K562 (cell line): ENCODE data around the gene SLC7A1. TPM values are rescaled to one million over a fixed set of nuclear protein-coding genes. Genes with fewer than 3 reads are reported as not detected.

Experiments
- ATAC-seq: fragments of 200-7000 bp; cut with Tn5 transposase; 3 replicates; pipeline ENCODE4 v1.9.1; 2020; ENCODE audit warnings: moderate library complexity
- BruUV-seq: library from RNA; stranded (reverse); fragments of 400-500 nt; replicated peaks from 2 replicates; lab custom pipeline; 2021; lab: Mats Ljungman, UMichigan
- CTCF ChIA-PET: fragments of 300-600 bp; formaldehyde crosslinking; extraction: SDS; loops from one replicate; lab custom pipeline; 2021; ENCODE audit warnings: low intra/inter-chr PET ratio; lab: Yijun Ruan, JAX
- POLR2A ChIA-PET: fragments of 300-600, 350-650 bp; sonication (Branson Sonifier 250); formaldehyde crosslinking; extraction: SDS; loops from one replicate; lab custom pipeline; 2021; ENCODE audit warnings: antibody characterized with exemption, inconsistent platforms; lab: Yijun Ruan, JAX
- DNase-seq, 4 experiments: peaks; one replicate each; pipeline versions ENCODE4 v3.0.0 to v3.0.0-alpha.2; 2011 to 2018; ENCODE audit warnings: low spot score in 3 of 4, mixed read lengths in 3 of 4; ENCODE audit errors: extremely low read depth in 1 of 4
- FAIRE-seq: peaks from 2 replicates; lab custom pipeline; 2011; peaks lifted over from hg19 to GRCh38; lab: Jason Lieb, UNC
- H2AFZ ChIP-seq: 2 replicates; pipeline ENCODE4 v1.6.0; 2011; ENCODE audit warnings: low read depth, low read length, control low read depth, inconsistent platforms
- H3K27ac ChIP-seq: fragments of 200-600 bp; 3 replicates; pipeline ENCODE4 v1.8.0; 2011; ENCODE audit warnings: low read depth, mild to moderate bottlenecking, control low read depth, inconsistent platforms, low read length, moderate library complexity, mixed read lengths; ENCODE audit errors: extremely low read depth
- H3K27me3 ChIP-seq, 2 experiments: fragments of 300-600 bp in 1 of 2; 2 replicates in 1 of 2; 3 replicates in 1 of 2; pipeline versions ENCODE4 v1.6.0 to v1.8.0; 2011; ENCODE audit warnings: inconsistent platforms in 2 of 2, low read length in 2 of 2, mild to moderate bottlenecking in 1 of 2, mixed read lengths in 1 of 2, moderate library complexity in 1 of 2; ENCODE audit not compliant: control insufficient read depth in 2 of 2, insufficient read depth in 2 of 2
- H3K36me3 ChIP-seq: fragments of 300-600 bp; 3 replicates; pipeline ENCODE4 v1.8.0; 2011; ENCODE audit warnings: mild to moderate bottlenecking, low read length, inconsistent platforms; ENCODE audit not compliant: control insufficient read depth, insufficient read depth
- H3K4me1 ChIP-seq, 2 experiments: fragments of 200-600 bp in 1 of 2; replicated peaks in 1 of 2; 2 replicates in 1 of 2; 3 replicates in 1 of 2; pipeline versions ENCODE4 v1.5.1 to v1.8.0; 2011; ENCODE audit warnings: inconsistent platforms in 2 of 2, low read length in 2 of 2, mild to moderate bottlenecking in 1 of 2, mixed read lengths in 1 of 2, moderate library complexity in 1 of 2; ENCODE audit not compliant: control insufficient read depth in 2 of 2, insufficient read depth in 2 of 2
- H3K4me2 ChIP-seq: 2 replicates; pipeline ENCODE4 v1.6.1; 2011; ENCODE audit warnings: low read length, control low read depth, inconsistent platforms, mixed read lengths; ENCODE audit not compliant: insufficient read depth
- H3K4me3 ChIP-seq: fragments of 200-600 bp; sonication (generic), shearing (Covaris generic); 2 replicates; pipeline ENCODE4 v1.5.1; 2016; ENCODE audit warnings: control low read depth, inconsistent platforms
- H3K79me2 ChIP-seq: fragments of 200-600 bp; 3 replicates; pipeline ENCODE4 v1.8.0; 2011; ENCODE audit warnings: low read length, inconsistent platforms; ENCODE audit not compliant: control insufficient read depth, insufficient read depth
- H3K9ac ChIP-seq, 2 experiments: 2 replicates each; pipeline versions ENCODE4 v1.6.0 to v1.6.1; 2011; ENCODE audit warnings: low read depth in 2 of 2, low read length in 2 of 2, control low read depth in 1 of 2, inconsistent platforms in 1 of 2, mild to moderate bottlenecking in 1 of 2, mixed read lengths in 1 of 2; ENCODE audit not compliant: insufficient read depth in 1 of 2
- H3K9me1 ChIP-seq: one replicate; pipeline ENCODE4 v1.6.0; 2011; ENCODE audit warnings: inconsistent platforms, mild to moderate bottlenecking, low read length, moderate library complexity; ENCODE audit not compliant: control insufficient read depth, insufficient read depth
- H3K9me3 ChIP-seq: replicated peaks from 2 replicates; pipeline ENCODE4 v1.5.1; 2011; ENCODE audit warnings: low read depth, low read length, inconsistent platforms; ENCODE audit not compliant: control insufficient read depth, insufficient read depth
- H4K20me1 ChIP-seq: replicated peaks from 2 replicates; pipeline ENCODE4 v1.6.1; 2011; ENCODE audit warnings: low read length, inconsistent platforms, mixed read lengths; ENCODE audit not compliant: control insufficient read depth, insufficient read depth
- ARID2 ChIP-seq: fragments of 450-650 bp; IDR thresholded peaks from 2 replicates; pipeline ENCODE4 v1.6.1; 2017; ENCODE audit warnings: antibody characterized with exemption, mild to moderate bottlenecking
- BDP1 ChIP-seq: IDR thresholded peaks from 3 replicates; pipeline ENCODE4 v1.6.1; 2011; ENCODE audit not compliant: insufficient read length, insufficient read depth
- C11orf30 ChIP-seq: fragments of 450-650 bp; IDR thresholded peaks from 2 replicates; pipeline ENCODE4 v1.6.1; 2016; ENCODE audit warnings: low read depth, mild to moderate bottlenecking
- CBFA2T2 ChIP-seq: fragments of 450-650 bp; conservative IDR thresholded peaks from 2 replicates; pipeline ENCODE4 v1.6.1; 2017; ENCODE audit warnings: mild to moderate bottlenecking
- CBX2 ChIP-seq: fragments of 200-600 bp; sonication (generic); IDR thresholded peaks from one replicate; pipeline ENCODE4 v1.6.1; 2012; ENCODE audit warnings: mild to moderate bottlenecking, low read length, inconsistent platforms; ENCODE audit not compliant: insufficient read depth, poor library complexity, severe bottlenecking
- CHD1 ChIP-seq: fragments of 200-600 bp; sonication (generic); IDR thresholded peaks from one replicate; pipeline ENCODE4 v1.6.1; 2012; ENCODE audit warnings: mild to moderate bottlenecking, moderate library complexity, low read length, inconsistent platforms
- CHD2 ChIP-seq: IDR thresholded peaks from 2 replicates; pipeline ENCODE4 v1.6.1; 2011; ENCODE audit warnings: low read depth, low read length
- DIDO1 ChIP-seq: fragments of 450-650 bp; IDR thresholded peaks from 2 replicates; pipeline ENCODE4 v1.6.1; 2016; ENCODE audit warnings: low read depth, missing biosample characterization, missing genetic modification characterization
- ESRRB ChIP-seq: fragments of 250-450 bp; sonication (Bioruptor Pico); IDR thresholded peaks from 2 replicates; pipeline ENCODE4 v1.5.0; 2020; ENCODE audit warnings: mild to moderate bottlenecking, moderate library complexity, borderline replicate concordance
- FOXA3 ChIP-seq, 2 experiments: fragments of 450-650 bp in 1 of 2; sonication (generic) in 1 of 2; formaldehyde crosslinking; IDR thresholded peaks in 1 of 2; conservative IDR thresholded peaks in 1 of 2; 2 replicates each; pipeline versions ENCODE4 v1.4.0 to v1.8.0; 2020 to 2022; ENCODE audit warnings: mild to moderate bottlenecking in 2 of 2, missing genetic modification reagents in 1 of 2
- GTF2E2 ChIP-seq: fragments of 200-800 bp; sonication (Bioruptor generic); IDR thresholded peaks from 2 replicates; pipeline ENCODE4 v1.6.1; 2016; ENCODE audit warnings: missing genetic modification characterization, missing compliant biosample characterization
- HDAC6 ChIP-seq: IDR thresholded peaks from 2 replicates; pipeline ENCODE4 v1.6.1; 2012; ENCODE audit warnings: low read depth, mild to moderate bottlenecking, control low read depth, inconsistent platforms, low read length, moderate library complexity
- PURB ChIP-seq: sonication (generic); formaldehyde crosslinking; IDR thresholded peaks from 2 replicates; pipeline ENCODE4 v1.9.0; 2021; ENCODE audit warnings: low read depth, mild to moderate bottlenecking, missing genetic modification reagents
- RBBP5 ChIP-seq: fragments of 200-600 bp; sonication (generic); IDR thresholded peaks from 2 replicates; pipeline ENCODE4 v1.6.1; 2012; ENCODE audit warnings: borderline replicate concordance, mild to moderate bottlenecking, low read length, control low read depth, inconsistent platforms; ENCODE audit not compliant: insufficient read depth, poor library complexity, severe bottlenecking
- RBM22 ChIP-seq: fragments of 200-400 bp; formaldehyde crosslinking; IDR thresholded peaks from 2 replicates; pipeline ENCODE4 v1.6.1; 2018; ENCODE audit warnings: low read length, low read depth; ENCODE audit not compliant: poor library complexity, severe bottlenecking
- STAG1 ChIP-seq: sonication (generic); formaldehyde crosslinking; IDR thresholded peaks from 2 replicates; pipeline ENCODE4 v1.5.0; 2020; ENCODE audit warnings: missing genetic modification reagents, borderline replicate concordance
- ZMIZ1 ChIP-seq, 2 experiments: fragments of 150-350 bp in 1 of 2; IDR thresholded peaks; 2 replicates each; pipeline ENCODE4 v1.6.1; 2012 to 2016; ENCODE audit warnings: low read depth in 2 of 2, low read length in 2 of 2, mild to moderate bottlenecking in 1 of 2, moderate library complexity in 1 of 2
- ZNF586 ChIP-seq: fragments of 450-650 bp; formaldehyde crosslinking; conservative IDR thresholded peaks from 2 replicates; pipeline ENCODE4 v1.4.0; 2020; ENCODE audit warnings: mild to moderate bottlenecking, moderate library complexity
- WGBS: fragments of 100-300 bp; shearing (Covaris generic); methylation state at CpG from one replicate; pipeline ENCODE4 v1.1.6; 2016; ENCODE audit warnings: low coverage, mixed read lengths; ENCODE audit not compliant: insufficient coverage; ENCODE audit errors: missing lambda C conversion rate; 5-methylcytosine and 5-hydroxymethylcytosine counted together
- in situ Hi-C: fragments of 300-500 bp; cut with MboI; formaldehyde crosslinking; loops from 4 replicates; pipeline ENCODE4 v1.15.0; 2018; ENCODE audit warnings: inconsistent platforms, mixed read lengths
- intact Hi-C: fragments of 100-400 bp; cut with micrococcal nuclease; formaldehyde crosslinking; loops from 2 replicates; pipeline ENCODE4 v1.14.2; 2022
- polyA plus RNA-seq, 8 experiments: library from polyadenylated mRNA; depleted of rRNA in 4 of 8; stranded (reverse) in 5 of 8; unstranded in 3 of 8; fragments of >200 nt; fragmentation: Nextera tagmentation in 2 of 8; fragmentation: Illumina TruSeq in 1 of 8; extraction: Ambion mirVana in 2 of 8; extraction: Trizol in 1 of 8; gene quantifications; 2 replicates each; pipeline versions ENCODE4 v1.2.1 to v1.2.3, GENCODE V29; 2011 to 2014; ENCODE audit warnings: inconsistent platforms in 1 of 8, missing spikeins in 1 of 8
- total RNA-seq, 7 experiments: library from RNA; depleted of rRNA in 6 of 7; stranded (reverse); fragments of >200 nt in 6 of 7; fragmentation: Illumina TruSeq in 2 of 7; extraction: Trizol in 2 of 7; gene quantifications; 2 replicates each; pipeline versions ENCODE4 v1.2.1 to v1.2.3, GENCODE V29; 2011 to 2021; ENCODE audit warnings: low replicate concordance in 1 of 7
- TF ChIP-seq, protein P1 (sequence below): sonication (generic); formaldehyde crosslinking; IDR thresholded peaks from 2 replicates; pipeline ENCODE4 v1.8.1; 2023; ENCODE audit warnings: mild to moderate bottlenecking, missing genetic modification reagents

SLC7A1 gene
- total and polyA plus RNA-seq, 9 of the 15 experiments (the other 6 are each of a cell fraction or from before 2014, with no cell fraction given): 3.3 to 69.7 (median 10.8) TPM

DNA sequence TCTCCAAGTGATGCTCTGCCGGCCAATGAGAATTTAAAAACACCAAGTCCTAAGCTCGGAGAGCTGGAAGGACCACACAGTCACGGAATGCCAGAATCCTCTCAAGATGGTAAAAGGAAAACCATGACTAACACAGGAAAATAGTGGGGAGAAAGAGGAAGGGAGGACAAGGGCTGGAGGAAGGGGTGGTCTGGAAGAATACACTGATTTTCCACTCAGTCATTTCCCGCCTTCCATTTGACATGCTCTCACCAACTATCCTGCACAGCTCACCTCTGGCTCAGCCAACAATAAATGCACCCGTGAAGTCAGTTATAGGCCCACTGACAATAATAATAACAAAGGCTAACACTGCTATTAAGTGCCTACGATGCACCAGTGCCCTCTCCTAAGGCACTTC lies 31.5 kb downstream of the SLC7A1 start:
- no peak for TF ChIP-seq DIDO1 (tag)
- no peak for TF ChIP-seq BDP1
- TF ChIP-seq FOXA3 (CRISPR knock-in tag; conservative IDR thresholded peaks at IDR 0.05 in 1 of 2, IDR thresholded peaks at IDR 0.05 in 1 of 2): no peak
- no peak for TF ChIP-seq ZNF586 (CRISPR knock-in tag)
- TF ChIP-seq GTF2E2 (tag): no peak
- TF ChIP-seq ESRRB (CRISPR knock-in tag): no peak
- TF ChIP-seq RBM22: no peak
- no peak for TF ChIP-seq CBX2
- TF ChIP-seq CHD2: no peak
- TF ChIP-seq PURB: no peak
- TF ChIP-seq HDAC6: no peak
- TF ChIP-seq RBBP5: no peak
- TF ChIP-seq ARID2: no peak
- TF ChIP-seq, protein P1, sequence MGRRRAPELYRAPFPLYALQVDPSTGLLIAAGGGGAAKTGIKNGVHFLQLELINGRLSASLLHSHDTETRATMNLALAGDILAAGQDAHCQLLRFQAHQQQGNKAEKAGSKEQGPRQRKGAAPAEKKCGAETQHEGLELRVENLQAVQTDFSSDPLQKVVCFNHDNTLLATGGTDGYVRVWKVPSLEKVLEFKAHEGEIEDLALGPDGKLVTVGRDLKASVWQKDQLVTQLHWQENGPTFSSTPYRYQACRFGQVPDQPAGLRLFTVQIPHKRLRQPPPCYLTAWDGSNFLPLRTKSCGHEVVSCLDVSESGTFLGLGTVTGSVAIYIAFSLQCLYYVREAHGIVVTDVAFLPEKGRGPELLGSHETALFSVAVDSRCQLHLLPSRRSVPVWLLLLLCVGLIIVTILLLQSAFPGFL (CRISPR knock-in tag): no peak
- no peak for TF ChIP-seq CBFA2T2
- no peak for TF ChIP-seq ZMIZ1 (IDR thresholded peaks at IDR 0.05; ENCODE audit: low read depth in 2 of 2, low read length in 2 of 2)
- TF ChIP-seq CHD1: no peak
- TF ChIP-seq C11orf30: no peak
- no peak for TF ChIP-seq STAG1 (CRISPR knock-in tag)
- no peak overlapping the region for H2AFZ ChIP-seq
- no TSS peak for BruUV-seq
- H4K20me1 ChIP-seq: peaks cover 49% of the 10 kb centered on the region
- DNase-seq (no peak), FAIRE-seq (no peak), ATAC-seq (no peak)
- peaks cover 2% of the 10 kb centered on the region for H3K9me1 ChIP-seq
- in situ Hi-C loops (no loop called here), intact Hi-C loops (no loop called here)
- no peak overlapping the region for H3K4me3 ChIP-seq
- H3K4me1 ChIP-seq: no peaks in the 10 kb centered on the region; a peak in 2 of 5 replicates
- no peak overlapping the region for H3K9ac ChIP-seq
- H3K27me3 ChIP-seq: no peaks in the 10 kb centered on the region
- H3K79me2 ChIP-seq: peaks cover 85% of the 10 kb centered on the region
- ChIA-PET CTCF (no interaction called here), POLR2A (interaction anchor here (0.6 to 1.0 kb wide), 3 partner anchors 11 to 56 kb away, joined by 3 read pairs; no protein-coding TSS in a partner anchor)
- H3K9me3 ChIP-seq: no peaks in the 10 kb centered on the region
- H3K4me2 ChIP-seq: no peak overlapping the region
- no peak overlapping the region for H3K27ac ChIP-seq
- 85% methylated on average over 6 of the region's 6 CpGs for WGBS
- no peaks in the 10 kb centered on the region; the same call in 2 of the 3 replicates for H3K36me3 ChIP-seq
